Nephron progenitor cell (in vitro differentiated cells): ENCODE results near the gene RNF133.
"Not testable (repeated sequence)": the region's sequence is repeated elsewhere in the genome, so short reads cannot be mapped to it uniquely, and the experiment has no call there.

Experiments used
- DNase-seq: peaks from one replicate; pipeline ENCODE4 v3.0.0; 2021
- H3K27ac Mint-ChIP-seq: 2 replicates; pipeline ENCODE4 v1.8.0; 2021; ENCODE audit warnings: mild to moderate bottlenecking, moderate library complexity, mixed read lengths
- H3K27me3 Mint-ChIP-seq: 2 replicates; pipeline ENCODE4 v1.8.0; 2021; ENCODE audit warnings: mild to moderate bottlenecking, low read depth, mixed read lengths; ENCODE audit not compliant: poor library complexity
- H3K36me3 Mint-ChIP-seq: 2 replicates; pipeline ENCODE4 v1.8.0; 2021; ENCODE audit warnings: low read depth, mixed read lengths
- H3K4me1 Mint-ChIP-seq: 2 replicates; pipeline ENCODE4 v1.8.0; 2021; ENCODE audit warnings: mixed read lengths
- H3K4me3 Mint-ChIP-seq: 2 replicates; pipeline ENCODE4 v1.8.0; 2021; ENCODE audit warnings: mild to moderate bottlenecking, moderate library complexity, mixed read lengths
- H3K9me3 Mint-ChIP-seq: 2 replicates; pipeline ENCODE4 v1.8.0; 2021; ENCODE audit warnings: mild to moderate bottlenecking, moderate library complexity, mixed read lengths
- CTCF ChIP-seq: fragments of 200-600 bp; sonication (generic); IDR thresholded peaks from 2 replicates; pipeline ENCODE4 v1.5.0; 2021; ENCODE audit warnings: antibody characterized with exemption

RNF133 gene

DNA sequence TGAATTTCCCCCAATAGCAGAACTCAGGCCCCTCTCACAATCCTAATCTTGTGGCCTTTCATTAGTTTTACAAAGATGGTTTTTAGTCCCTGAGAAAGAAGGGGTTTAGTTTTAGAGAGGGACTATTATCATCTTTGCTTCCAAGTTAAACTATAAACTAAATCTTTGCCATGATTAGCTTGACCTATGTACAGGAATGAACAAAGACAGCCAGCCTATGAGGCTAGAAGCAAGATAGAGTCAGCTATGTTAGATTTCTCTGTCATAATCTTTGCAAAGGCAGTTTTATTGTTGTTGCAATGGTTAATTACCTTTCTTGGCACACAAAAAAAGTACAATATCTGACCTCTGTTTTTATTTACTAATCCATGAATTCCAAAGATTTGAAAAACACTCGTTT is 19.1 kb downstream of the RNF133 start:
- no peak overlapping the region for H3K4me3 Mint-ChIP-seq
- DNase-seq = no peak
- no peaks in the 10 kb centered on the region for H3K36me3 Mint-ChIP-seq
- H3K9me3 Mint-ChIP-seq = no peaks in the 10 kb centered on the region
- no peak for TF ChIP-seq CTCF
- no peaks in the 10 kb centered on the region for H3K27me3 Mint-ChIP-seq
- H3K27ac Mint-ChIP-seq = no peak overlapping the region
- peaks cover 6% of the 10 kb centered on the region for H3K4me1 Mint-ChIP-seq

DNA sequence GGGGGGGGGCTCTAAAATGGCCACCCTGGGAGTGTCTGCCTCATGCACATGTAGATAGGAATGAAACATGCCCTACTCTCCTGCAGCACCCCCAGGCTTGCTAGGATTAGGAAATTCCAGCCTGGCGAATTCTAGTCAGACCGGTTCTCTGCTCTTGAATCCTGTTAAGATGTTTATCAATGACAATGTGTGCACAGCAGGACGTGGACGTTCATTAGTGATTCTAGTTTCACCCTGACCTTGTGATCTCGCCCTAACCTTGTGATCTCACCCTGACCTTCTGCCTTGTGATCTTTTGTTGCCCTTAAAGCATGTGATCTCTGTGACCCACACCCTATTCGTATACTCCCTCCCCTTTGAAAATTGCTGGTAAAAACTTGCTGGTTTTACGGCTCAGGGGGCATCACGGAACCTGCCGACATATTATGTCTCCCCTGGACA is 19.6 kb downstream of the RNF133 start:
- not testable (repeated sequence) for H3K36me3 Mint-ChIP-seq, H3K27ac Mint-ChIP-seq, H3K27me3 Mint-ChIP-seq, H3K4me3 Mint-ChIP-seq, H3K4me1 Mint-ChIP-seq, DNase-seq, H3K9me3 Mint-ChIP-seq

- Mint-ChIP-seq H3K4me1 (peaks cover 6% of the 10 kb centered on the region), H3K4me3 (no peak overlapping the region), H3K27me3 (no peaks in the 10 kb centered on the region), H3K27ac (no peak overlapping the region), H3K36me3 (no peaks in the 10 kb centered on the region), H3K9me3 (peaks cover 3% of the 10 kb centered on the region)
- TF ChIP-seq CTCF = no peak
- no peak for DNase-seq
Observed at GRCh38 chr7:122677149-122677548, 21.8 kb downstream of the RNF133 start.

- Mint-ChIP-seq H3K27ac (no peak overlapping the region), H3K9me3 (peaks cover 3% of the 10 kb centered on the region), H3K4me3 (no peak overlapping the region), H3K27me3 (peaks cover 3% of the 10 kb centered on the region), H3K4me1 (peaks cover 6% of the 10 kb centered on the region), H3K36me3 (no peaks in the 10 kb centered on the region)
- no peak for DNase-seq
- TF ChIP-seq CTCF = no peak
Observed at GRCh38 chr7:122676466-122676865, 22.5 kb downstream of the RNF133 start.

- Mint-ChIP-seq H3K36me3 (no peaks in the 10 kb centered on the region), H3K27me3 (peaks cover 4% of the 10 kb centered on the region), H3K4me1 (peaks cover 6% of the 10 kb centered on the region), H3K9me3 (peaks cover 3% of the 10 kb centered on the region), H3K27ac (no peak overlapping the region), H3K4me3 (no peak overlapping the region)
- TF ChIP-seq CTCF = no peak
- DNase-seq = no peak
Observed at GRCh38 chr7:122675621-122676020, 23.3 kb downstream of the RNF133 start.

DNA sequence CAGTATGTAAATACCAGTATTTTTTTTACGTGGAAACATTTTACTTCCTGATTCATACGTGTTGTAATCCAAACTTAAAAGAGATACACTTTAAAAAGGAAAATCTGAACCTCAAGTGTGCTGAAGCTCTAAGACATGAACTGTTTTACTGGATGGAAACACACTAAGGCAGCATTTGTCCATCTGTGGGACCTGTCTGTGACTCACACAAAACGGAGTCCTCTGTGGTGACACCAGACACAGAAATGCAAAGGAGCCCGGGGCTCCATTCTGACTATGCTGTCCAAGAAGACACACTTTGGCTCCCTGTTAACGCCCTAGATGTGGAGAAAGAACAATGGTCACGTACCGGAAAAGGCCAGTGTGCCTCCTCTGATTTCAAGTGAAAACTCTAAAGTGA is 23.9 kb downstream of the RNF133 start:
- Mint-ChIP-seq H3K4me1 (peaks cover 6% of the 10 kb centered on the region), H3K27me3 (peaks cover 4% of the 10 kb centered on the region), H3K9me3 (peaks cover 3% of the 10 kb centered on the region), H3K4me3 (no peak overlapping the region), H3K36me3 (no peaks in the 10 kb centered on the region), H3K27ac (no peak overlapping the region)
- DNase-seq = no peak
- no peak for TF ChIP-seq CTCF
